GM18951 (cell line): ENCODE results near the gene CXCL16.

Source experiments
- POLR2A ChIP-seq: IDR thresholded peaks from 4 replicates; pipeline ENCODE4 v1.6.1; 2011; ENCODE audit warnings: mild to moderate bottlenecking; ENCODE audit not compliant: insufficient read length, insufficient read depth; ENCODE audit errors: extremely low read depth
- in situ Hi-C: fragments of 300-500 bp; cut with MboI; formaldehyde crosslinking; loops from one replicate; pipeline ENCODE4 v1.12.0; 2022; ENCODE audit warnings: low sequenced_read_pairs, mixed read lengths, inconsistent platforms; ENCODE audit not compliant: unreplicated experiment

The CXCL16 gene

DNA sequence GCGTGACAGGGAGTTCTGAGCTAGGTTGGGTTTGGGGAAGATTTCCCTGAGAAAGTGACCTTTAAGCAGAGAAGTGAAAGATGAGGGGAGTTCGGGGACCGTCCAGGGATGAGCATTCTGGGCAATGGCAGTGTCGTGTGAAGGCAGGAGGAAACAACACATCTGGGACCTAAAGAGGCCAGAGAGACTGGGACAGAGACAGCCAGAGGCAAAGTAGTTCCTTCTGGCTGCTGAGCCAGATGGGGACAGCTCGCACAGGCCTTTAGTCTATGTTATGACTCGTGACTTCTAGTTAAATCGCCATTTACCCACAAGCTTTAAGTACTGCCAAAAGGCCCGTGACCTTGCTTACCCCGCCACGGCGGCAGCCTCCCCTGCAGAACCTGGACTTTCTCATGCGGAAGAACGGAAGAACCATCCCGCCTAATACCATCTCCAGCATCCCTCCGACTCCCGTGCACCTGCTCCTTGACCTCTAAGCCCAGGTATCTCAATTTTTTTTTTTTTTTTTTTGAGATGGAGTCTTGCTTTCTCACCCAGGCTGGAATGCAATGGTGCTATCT lies 17.0 kb downstream of the CXCL16 start:
- TF ChIP-seq POLR2A: no peak
- in situ Hi-C loops: no loop called here

DNA sequence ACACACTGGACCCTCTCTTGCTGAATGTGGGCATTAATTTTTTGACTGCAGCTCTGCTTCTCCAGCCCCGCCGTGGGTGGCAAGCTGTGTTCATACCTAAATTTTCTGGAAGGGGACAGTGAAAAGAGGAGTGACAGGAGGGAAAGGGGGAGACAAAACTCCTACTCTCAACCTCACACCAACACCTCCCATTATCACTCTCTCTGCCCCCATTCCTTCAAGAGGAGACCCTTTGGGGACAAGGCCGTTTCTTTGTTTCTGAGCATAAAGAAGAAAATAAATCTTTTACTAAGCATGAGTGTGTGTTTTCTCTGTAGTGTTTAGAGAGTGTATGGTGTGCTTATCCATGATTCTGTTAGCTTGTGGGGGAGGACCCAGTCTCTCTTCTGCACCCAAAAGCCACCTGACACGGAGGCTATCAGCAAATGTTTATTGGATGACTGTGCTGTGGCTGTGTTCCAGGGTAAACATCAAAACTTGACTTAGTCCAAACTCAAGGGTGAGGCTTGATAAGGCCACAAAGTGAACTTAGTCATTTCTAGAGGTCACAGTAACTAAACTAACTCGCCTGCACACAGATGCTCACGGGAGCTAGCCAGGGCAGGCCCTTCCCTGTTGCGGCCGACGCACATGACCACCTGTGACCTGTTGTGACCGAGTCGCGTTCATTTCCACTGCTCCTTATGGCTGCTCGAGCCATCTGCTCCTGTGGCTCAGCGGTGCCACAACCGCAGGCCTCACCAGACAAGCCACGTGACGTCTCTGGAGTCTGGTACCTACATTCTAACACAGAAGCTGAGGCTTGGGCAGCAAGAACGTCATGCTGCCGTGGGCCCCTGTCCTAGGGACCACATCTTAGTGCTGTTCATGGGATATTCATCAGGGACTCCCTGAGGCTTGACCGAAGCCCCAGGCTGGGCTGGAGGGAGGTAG lies 18.3 kb downstream of the CXCL16 start:
- in situ Hi-C loops: no loop called here
- TF ChIP-seq POLR2A: no peak

DNA sequence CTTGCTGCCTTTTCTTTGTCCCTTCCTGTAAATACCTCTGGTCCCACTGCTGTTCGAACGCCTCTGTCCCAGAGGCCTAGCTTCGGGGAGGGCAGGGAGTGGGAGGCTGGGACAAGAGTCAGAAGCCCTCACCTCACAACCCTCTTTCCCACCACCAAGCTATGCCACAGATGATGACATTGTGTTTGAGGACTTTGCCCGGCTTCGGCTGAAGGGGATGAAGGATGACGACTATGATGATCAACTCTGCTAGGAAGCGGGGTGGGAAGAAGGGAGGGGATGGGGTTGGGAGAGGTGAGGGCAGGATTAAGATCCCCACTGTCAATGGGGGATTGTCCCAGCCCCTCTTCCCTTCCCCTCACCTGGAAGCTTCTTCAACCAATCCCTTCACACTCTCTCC lies 18.9 kb downstream of the CXCL16 start:
- in situ Hi-C loops: no loop called here
- TF ChIP-seq POLR2A: no peak

DNA sequence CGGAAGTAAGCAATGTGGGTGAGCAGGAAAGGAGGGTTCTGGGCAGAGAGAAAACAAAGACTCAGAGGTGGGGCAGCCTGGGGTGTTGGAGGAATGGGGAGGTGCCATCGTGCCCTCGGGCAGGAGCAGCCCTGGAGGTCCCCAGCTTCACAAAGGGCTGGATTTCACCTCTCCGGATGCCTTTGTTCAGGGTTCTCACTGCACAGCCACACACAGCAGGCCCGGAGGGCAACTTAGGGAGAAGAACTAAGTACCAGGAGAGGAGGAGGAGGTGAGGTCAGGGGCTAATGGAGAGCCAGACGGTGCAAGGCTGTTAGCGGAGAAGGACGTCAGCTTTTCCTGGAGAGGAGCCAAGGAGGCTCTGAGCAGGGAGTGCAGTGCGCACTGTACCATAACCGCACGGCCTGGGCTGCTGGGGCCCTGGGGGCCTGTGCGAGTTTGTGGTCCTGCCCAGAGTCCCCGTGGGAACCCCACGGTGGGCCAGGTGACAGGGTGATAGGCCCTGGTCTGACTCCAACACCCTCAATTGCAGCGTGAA lies 20.0 kb downstream of the CXCL16 start:
- no peak for TF ChIP-seq POLR2A
- in situ Hi-C loops: loop anchor here (10.0 kb wide), 1 partner anchor 165 kb away; no protein-coding TSS in a partner anchor

DNA sequence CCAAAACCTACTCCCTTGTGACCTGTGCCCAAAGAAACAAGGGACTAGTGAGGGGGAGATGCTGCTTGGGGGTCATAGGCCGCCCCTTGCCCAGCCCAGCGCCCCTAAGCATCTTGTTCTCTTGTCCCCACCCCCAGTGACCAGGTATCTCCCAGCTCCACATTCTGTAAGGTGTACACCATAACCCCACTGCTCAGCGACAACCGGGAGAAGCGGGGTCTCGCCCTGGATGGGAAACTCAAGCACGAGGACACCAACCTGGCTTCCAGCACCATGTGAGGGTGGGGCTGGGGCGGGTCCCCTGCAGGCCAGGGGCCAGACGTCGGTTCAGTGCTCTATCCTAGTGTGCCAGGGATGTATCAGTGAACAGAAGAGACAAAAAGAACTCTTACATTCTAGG lies 20.6 kb downstream of the CXCL16 start:
- no peak for TF ChIP-seq POLR2A
- in situ Hi-C loops: loop anchor here (10.0 kb wide), 1 partner anchor 166 kb away; no protein-coding TSS in a partner anchor

DNA sequence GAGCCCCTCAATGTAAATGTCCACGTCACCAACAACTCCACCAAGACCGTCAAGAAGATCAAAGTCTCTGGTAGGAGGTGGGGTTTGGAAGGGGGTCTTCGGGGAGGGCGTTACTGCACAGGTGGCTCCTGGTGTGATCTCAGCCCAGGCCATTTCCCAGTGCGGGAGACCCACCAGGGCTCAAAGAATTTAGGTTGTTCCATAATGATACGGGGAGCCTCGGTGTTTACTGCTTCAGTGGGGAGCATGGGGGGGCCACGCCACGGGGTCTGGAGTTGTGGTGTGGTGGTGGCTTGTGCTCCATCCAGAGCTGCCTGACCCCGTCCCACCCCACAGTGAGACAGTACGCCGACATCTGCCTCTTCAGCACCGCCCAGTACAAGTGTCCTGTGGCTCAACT lies 21.5 kb downstream of the CXCL16 start:
- no peak for TF ChIP-seq POLR2A
- in situ Hi-C loops: loop anchor here (10.0 kb wide), 1 partner anchor 167 kb away; no protein-coding TSS in a partner anchor

DNA sequence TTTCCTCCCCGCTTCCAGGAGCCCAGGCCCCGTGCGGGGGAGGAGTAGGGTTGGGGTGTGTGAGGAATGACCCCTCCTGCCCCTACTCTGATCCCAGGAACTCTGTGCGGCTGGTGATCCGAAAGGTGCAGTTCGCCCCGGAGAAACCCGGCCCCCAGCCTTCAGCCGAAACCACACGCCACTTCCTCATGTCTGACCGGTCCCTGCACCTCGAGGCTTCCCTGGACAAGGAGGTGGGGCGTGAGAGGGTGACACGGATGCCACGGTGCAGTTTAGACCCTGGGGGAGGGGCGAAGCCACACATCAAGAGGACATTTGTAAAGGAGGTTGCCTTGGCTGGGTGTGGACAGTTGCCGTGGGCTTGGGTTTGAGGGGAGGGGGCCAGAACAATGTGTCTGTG lies 21.9 kb downstream of the CXCL16 start:
- TF ChIP-seq POLR2A: no peak
- in situ Hi-C loops: loop anchor here (10.0 kb wide), 1 partner anchor 167 kb away; no protein-coding TSS in a partner anchor

DNA sequence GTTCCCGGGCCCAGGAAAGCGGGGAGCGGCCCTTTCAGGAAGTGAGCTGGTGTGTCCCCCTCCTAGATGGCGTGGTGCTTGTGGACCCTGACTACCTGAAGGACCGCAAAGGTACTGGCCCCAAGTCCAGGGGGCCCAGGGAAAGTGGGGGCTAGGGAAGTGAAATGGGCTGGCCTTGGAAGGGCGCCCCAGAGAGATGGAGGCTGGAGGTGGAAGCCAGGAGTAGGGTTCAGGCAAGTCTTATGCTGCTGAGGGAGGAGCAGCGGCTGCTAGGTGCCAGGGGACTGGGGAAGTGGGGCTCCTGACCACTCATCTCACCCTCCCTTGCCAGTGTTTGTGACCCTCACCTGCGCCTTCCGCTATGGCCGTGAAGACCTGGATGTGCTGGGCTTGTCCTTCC lies 23.6 kb downstream of the CXCL16 start:
- TF ChIP-seq POLR2A: no peak
- in situ Hi-C loops: loop anchor here (10.0 kb wide), 1 partner anchor 169 kb away; no protein-coding TSS in a partner anchor

DNA sequence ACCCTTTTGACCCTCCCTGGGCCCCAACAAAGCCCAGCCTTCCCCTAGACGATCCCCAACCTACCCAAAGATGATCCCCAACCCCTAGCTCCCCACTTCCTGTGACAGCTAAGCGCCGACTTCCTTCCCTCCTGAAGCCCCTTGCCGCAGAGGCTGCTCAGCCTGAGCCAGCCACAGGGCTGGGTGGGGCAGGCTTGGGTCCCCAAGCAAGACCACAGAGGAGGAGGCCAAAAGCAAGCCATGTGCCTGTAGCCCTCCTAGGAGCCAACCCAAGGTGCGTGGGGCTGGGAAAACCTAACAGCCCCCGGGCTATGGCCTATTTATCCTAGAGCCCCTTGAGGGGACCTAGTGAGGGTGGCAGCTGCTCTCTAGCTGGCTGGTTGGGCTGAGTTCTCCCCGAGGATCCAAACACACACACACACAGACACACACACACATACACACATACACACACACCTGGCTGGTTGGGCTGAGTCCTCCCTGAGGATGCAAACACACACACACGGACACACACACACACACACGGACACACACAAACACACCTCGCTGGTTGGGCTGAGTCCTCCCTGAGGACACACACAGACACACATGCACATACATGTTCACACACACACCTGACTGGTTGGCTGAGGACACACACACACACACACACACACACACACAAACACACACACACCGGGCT lies 24.5 kb downstream of the CXCL16 start:
- TF ChIP-seq POLR2A: no peak
- in situ Hi-C loops: loop anchor here (10.0 kb wide), 1 partner anchor 170 kb away; no protein-coding TSS in a partner anchor

DNA sequence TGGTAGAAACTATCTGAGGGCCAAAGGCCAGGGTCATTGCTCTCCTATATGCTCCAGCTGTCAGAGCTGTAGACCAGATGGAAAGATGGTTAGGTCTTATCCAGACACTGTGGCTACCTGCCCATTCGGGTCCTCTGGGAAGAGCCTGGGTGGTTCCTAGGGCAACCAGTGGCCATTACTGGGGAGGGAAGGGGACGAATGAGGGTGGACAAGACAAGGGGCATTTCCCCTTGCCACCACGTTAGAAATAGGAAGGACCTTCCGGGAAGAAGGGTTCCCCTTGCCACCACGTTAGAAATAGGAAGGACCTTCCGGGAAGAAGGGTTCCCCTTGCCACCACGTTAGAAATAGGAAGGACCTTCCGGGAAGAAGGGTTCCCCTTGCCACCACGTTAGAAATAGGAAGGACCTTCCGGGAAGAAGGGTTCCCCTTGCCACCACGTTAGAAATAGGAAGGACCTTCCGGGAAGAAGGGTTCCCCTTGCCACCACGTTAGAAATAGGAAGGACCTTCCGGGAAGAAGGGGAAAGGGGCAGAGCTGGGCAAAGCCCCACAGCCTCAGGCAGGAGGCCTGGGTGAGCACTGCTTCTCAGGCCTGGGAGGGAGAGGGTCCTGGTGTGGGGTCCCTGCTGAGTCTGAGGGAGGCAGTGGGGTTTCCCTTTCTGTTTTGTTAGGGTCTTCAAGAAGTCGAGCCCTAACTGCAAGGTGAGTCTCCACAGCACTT lies 25.2 kb downstream of the CXCL16 start:
- in situ Hi-C loops: loop anchor here (10.0 kb wide), 1 partner anchor 170 kb away; no protein-coding TSS in a partner anchor

DNA sequence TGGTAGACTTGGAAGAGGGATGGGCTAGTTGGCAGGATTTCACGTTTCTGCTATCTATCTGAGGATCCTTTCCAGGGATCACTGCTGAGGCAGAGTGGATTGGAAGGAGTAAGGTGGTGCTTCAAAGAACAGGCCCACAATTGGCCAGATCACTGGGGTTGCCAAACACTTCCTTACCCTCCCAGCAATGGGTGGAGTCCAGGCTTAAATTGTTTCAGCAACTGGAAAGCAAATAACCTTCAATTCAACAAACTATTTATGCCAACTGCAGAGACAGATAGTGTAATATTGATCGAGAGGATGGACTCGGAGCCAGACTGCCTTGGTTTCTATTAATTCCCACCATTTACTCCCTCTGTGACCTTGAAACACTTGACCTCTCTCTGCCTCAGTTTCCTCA lies 27.2 kb downstream of the CXCL16 start:
- no peak for TF ChIP-seq POLR2A
- in situ Hi-C loops: loop anchor here (10.0 kb wide), 1 partner anchor 172 kb away; no protein-coding TSS in a partner anchor

DNA sequence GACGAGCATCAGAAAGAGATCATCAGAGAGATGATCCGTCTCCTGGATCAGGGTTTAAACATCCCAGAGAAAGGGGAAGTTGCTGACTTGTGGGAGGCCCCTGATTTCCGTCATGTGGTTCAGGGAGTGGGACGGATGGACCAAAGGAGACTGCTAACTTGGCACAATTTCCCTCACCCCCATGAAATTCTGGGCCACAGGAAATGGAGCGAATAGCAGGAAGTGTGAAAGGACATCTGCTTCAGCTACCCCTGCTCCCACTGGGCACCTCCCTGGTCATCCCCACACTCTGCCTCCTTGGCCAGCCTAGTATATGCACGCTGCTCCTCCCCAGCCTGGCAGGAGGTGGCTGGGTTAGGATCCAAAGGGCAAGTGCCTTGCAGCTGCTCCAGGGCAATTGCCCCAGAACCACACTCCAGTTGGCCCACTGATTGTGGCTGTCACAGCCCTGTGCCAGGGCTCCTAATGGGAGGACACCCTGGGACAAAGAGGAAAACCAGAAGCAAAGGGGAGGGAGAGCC lies 28.0 kb downstream of the CXCL16 start:
- TF ChIP-seq POLR2A: no peak
- in situ Hi-C loops: loop anchor here (10.0 kb wide), 1 partner anchor 173 kb away; no protein-coding TSS in a partner anchor
